ENCODE measurements around the gene LHX3.

DNA sequence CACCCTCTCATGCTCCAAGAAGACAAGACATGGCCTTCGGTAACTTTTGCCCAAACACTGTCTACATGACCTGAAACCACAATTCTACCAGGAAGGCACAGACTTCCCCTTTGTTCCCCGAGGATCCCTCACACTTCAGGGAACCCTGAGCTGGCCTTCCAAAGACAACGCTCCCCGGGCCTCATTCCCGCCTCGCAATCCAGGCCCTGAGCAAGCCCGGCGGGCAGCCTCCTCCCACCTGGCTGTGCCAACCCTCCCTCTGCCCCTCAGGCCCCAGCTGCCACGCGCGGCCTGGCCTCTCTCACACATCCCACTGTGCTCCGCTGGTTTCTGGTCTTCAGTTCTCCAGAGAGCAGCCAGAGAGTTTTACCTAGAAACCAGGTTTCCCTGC, 33.4 kb upstream of the LHX3 start:
- TF ChIP-seq CTCF (IDR thresholded peaks at IDR 0.05; ENCODE audit: insufficient read depth, low read length) (no peak), POLR2AphosphoS5 (IDR thresholded peaks at IDR 0.05; ENCODE audit: low read depth) (0 out of 2 replicates have a peak, but pooled peaks have one; percentile 5), GABPA (IDR thresholded peaks at IDR 0.05; ENCODE audit: low read depth) (no peak)
- TF ChIP-seq, protein P1, sequence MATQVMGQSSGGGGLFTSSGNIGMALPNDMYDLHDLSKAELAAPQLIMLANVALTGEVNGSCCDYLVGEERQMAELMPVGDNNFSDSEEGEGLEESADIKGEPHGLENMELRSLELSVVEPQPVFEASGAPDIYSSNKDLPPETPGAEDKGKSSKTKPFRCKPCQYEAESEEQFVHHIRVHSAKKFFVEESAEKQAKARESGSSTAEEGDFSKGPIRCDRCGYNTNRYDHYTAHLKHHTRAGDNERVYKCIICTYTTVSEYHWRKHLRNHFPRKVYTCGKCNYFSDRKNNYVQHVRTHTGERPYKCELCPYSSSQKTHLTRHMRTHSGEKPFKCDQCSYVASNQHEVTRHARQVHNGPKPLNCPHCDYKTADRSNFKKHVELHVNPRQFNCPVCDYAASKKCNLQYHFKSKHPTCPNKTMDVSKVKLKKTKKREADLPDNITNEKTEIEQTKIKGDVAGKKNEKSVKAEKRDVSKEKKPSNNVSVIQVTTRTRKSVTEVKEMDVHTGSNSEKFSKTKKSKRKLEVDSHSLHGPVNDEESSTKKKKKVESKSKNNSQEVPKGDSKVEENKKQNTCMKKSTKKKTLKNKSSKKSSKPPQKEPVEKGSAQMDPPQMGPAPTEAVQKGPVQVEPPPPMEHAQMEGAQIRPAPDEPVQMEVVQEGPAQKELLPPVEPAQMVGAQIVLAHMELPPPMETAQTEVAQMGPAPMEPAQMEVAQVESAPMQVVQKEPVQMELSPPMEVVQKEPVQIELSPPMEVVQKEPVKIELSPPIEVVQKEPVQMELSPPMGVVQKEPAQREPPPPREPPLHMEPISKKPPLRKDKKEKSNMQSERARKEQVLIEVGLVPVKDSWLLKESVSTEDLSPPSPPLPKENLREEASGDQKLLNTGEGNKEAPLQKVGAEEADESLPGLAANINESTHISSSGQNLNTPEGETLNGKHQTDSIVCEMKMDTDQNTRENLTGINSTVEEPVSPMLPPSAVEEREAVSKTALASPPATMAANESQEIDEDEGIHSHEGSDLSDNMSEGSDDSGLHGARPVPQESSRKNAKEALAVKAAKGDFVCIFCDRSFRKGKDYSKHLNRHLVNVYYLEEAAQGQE (IDR thresholded peaks at IDR 0.05; ENCODE audit: insufficient replicate concordance, low read depth): no peak
